ENCODE data around the gene ARL6IP5.

GRCh38 chr3:69058947-69059224 is 25.9 kb upstream of the ARL6IP5 start:
- TF ChIP-seq TAF1 (CRISPR knock-in tag; IDR thresholded peaks at IDR 0.05) (no peak), TRIM24 (CRISPR knock-in tag; IDR thresholded peaks at IDR 0.05) (no peak), MXI1 (IDR thresholded peaks at IDR 0.05; ENCODE audit: borderline replicate concordance, low read depth, low read length) (no peak), HCFC1 (IDR thresholded peaks at IDR 0.05; ENCODE audit: low read depth, low read length) (no peak), SMARCC2 (IDR thresholded peaks at IDR 0.05) (no peak), MAFF (IDR thresholded peaks at IDR 0.05; ENCODE audit: low read depth, low read length) (no peak)

Data from HepG2 (cell line).